G401 (cell line): ENCODE measurements around the gene OARD1. TPM values are rescaled to one million over a fixed set of nuclear protein-coding genes. Genes with fewer than 3 reads are reported as not detected.
A peak's percentile ranks its signal among the peaks of the same experiment; 100 is the strongest.

ENCODE experiments used
- DNase-seq: peaks from one replicate; pipeline ENCODE4 v3.0.0-alpha.2; 2015; ENCODE audit warnings: low spot score
- in situ Hi-C: cut with HindIII; loops from 2 replicates; pipeline ENCODE4 v1.10.0; 2016; ENCODE audit warnings: low sequenced_read_pairs, mixed read lengths
- total RNA-seq: library from RNA; depleted of rRNA; stranded (reverse); fragments of >200 nt; shearing (Covaris generic); gene quantifications from 2 replicates; pipeline ENCODE4 v1.2.3, GENCODE V29; 2014

OARD1 gene
- total RNA-seq, 1 experiment from 2014 or later: 14.8 TPM

- DNase-seq: no peak
- in situ Hi-C loops: no loop called here
These were observed 3.8 kb upstream of the OARD1 start for GRCh38 chr6:41075651-41076626.

GRCh38 chr6:41074692-41075436, 2.7 kb upstream of the OARD1 start:
- DNase-seq: peak; percentile 37
- in situ Hi-C loops: no loop called here

GRCh38 chr6:41073968-41074691, 2.0 kb upstream of the OARD1 start:
- DNase-seq: peak; percentile 53
- in situ Hi-C loops: no loop called here

DNA sequence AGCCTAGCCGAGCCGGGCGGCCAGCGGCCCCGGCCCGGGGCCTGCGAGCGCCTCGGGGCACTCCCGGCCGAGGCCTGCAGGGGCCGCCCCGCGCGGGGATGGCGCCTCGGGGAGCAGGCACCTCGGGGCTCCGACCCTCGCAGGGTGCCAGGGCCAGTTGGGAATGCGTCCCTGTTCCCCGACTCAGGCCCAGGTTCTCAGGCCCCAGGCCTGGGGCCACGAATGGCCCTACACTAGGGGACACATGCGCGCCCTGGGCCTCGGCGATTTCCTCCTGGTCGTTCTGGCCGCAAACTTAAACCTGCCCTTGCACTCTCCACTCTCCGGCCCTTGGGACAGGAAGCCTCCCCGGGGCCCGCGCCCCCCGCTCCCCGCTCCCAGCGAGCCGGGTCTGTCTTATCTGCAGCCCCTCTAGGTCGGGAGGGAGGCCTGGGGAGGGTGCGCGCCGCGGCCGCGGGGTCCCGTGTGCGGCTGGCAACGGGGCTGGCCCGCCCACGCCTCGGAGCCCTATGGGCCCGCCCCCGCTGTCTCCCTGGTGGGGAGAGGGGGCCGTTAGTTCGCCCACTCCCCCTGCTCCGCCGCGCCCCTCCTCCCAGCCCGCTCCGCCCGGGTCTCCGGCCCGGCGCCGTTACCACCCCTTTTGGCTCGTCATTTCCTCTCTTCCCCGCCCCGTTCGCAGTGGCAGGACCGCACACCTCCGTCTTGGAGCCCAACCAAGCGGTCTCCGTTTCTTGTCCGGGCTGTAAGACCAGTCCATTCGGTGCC, 1.2 kb upstream of the OARD1 start:
- in situ Hi-C loops: no loop called here
- peak; percentile 89 for DNase-seq

GRCh38 chr6:41072836-41073202, 663 bp upstream of the OARD1 start, which contains the start of gene NFYA:
NFYA (plus strand) TSS chr6:41072974; CDS start chr6:41079090, 6,116 bp downstream.
- no peak for DNase-seq
- in situ Hi-C loops: no loop called here

DNA sequence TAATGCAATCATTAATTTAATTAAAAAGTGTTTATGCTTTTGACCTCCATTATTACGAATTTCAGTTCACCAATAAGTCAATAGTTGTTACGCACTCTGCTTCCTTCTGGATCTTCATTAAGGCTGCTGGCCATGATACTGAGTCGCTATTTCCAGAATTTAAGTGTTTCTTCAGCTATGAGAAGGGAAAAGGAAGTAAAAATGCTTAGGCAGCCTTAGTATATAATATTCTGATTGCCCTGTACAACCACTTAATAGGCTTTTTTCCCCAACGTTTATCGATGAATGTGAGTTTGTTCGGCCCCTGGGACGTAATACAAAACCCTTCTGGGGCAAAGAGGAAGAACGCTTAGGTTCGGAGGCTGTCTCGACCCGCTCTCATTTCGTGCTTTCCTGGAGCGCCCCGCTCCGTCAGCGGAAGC, 644 bp downstream of the OARD1 start:
- in situ Hi-C loops: no loop called here
- DNase-seq: no peak

DNA sequence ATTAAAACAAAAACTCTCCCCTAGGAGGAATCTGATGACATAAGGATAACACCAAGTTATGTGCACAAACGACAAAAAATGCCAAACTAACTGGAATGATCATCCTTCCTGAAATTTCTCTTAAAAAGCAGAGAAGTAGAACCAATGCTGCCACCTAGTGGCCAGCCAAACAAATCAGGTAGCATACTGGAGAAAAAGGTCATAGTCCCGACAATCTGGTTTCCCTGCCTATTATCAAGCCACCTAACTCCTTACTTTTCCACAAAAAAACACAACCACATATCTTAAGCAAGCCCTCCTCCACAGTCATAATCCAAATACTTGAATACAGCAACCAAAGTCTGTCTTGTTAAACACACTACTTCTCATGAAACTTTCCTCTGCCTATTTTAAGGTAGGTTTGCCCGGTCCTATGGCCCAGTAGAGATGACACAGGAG, 5.3 kb downstream of the OARD1 start:
- in situ Hi-C loops: no loop called here
- peak; percentile 89 for DNase-seq

- no peak for DNase-seq
- in situ Hi-C loops: no loop called here
These were observed 6.6 kb downstream of the OARD1 start for GRCh38 chr6:41065550-41066026.

DNA sequence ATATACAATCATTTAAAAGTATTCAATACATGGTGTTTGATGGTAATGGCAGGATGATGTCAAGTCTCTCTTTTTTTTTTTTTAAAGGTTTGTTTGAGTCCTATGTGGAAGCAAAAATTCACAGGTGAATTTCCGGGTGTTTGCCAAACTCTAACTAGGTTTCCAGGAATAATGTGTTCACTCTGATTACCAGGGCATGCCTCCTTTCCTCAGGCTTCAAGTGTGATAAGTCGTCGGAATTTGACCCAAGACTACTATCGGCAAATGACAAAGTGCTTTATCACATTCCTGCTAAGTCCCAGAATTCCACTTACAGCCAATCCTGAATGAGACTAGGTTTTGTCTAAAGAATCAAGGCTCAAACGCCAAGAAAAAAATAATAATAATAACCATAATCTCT, 7.3 kb downstream of the OARD1 start:
- no peak for DNase-seq
- in situ Hi-C loops: no loop called here

DNA sequence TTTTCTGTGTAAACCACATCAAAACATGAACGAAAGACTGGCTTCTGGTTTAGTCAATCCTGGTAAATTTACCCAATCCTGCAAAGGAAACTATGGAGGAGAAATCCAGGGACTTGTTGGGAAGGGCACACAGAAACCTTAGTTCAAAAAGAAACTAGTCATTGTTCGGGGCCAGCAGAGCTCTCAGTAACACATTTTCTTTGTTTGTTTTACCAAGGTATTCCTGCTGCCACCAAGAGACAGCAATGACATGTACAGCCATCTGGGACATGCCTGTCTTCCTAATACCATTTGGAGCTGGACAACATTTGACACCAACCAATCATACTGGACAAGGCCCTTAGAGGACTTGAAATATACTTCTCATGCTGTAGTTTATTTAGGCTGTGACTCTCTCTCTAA, 8.3 kb downstream of the OARD1 start:
- no peak for DNase-seq
- in situ Hi-C loops: no loop called here

DNA sequence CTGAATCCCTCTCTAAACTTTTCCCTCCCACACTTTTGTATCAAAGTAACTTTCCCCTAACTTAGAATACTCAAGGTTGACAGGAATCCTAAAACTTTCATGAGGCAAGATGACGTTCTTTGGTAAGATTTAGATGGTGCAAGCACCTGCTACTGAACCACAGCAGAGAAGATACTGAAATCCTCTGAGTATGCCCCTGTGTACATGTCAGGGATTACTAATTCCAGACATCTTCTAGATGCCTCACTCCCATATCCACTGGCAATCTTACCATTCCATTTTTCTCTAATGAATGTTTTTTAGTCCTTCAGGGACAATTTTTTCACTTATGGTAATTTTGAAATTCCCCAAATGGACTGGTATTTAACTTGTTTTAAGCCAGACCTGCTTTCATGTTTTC, 10.1 kb downstream of the OARD1 start:
- DNase-seq: no peak
- in situ Hi-C loops: no loop called here

- in situ Hi-C loops: no loop called here
- no peak for DNase-seq
These were observed 10.9 kb downstream of the OARD1 start for GRCh38 chr6:41061196-41061726.

DNA sequence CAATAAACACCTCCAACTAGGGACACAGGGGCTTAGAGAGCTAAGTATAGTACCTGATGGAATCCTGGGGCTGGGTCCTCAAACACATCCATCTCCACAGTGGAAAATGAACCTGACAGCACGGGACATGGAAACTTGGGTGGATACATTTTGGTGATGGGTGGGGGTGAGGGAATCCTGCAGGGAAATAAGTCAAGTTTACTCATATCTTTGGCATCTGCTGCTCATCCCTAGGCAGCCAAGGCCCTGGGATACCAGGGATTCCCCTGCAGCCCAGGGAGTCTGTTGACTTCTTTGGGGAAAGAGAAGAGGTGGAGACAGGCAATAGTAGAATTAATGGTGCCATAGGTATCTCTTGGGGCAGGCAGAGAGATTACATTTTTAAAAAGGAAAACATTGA, 12.6 kb downstream of the OARD1 start:
- in situ Hi-C loops: no loop called here
- DNase-seq: no peak

DNA sequence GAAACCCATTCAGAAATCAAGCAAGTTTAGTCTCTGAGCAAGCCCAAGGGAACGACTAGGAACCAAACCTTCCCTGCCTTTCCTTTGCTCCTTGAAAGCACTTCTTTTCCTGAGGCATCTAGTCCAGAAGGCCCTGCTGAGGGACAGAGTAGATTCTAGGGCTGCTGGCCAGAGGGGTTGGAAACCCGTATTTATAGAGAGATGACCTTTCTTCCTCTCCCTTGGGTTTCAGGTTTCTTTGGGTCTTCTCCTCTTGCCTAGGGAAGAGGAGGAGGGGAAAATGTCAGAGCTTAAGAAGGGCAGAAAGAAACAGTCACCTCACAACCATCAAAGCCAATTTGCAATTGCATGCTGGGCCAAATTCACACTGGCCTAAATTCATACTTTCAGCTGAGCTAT, 13.4 kb downstream of the OARD1 start:
- no peak for DNase-seq
- in situ Hi-C loops: no loop called here

DNA sequence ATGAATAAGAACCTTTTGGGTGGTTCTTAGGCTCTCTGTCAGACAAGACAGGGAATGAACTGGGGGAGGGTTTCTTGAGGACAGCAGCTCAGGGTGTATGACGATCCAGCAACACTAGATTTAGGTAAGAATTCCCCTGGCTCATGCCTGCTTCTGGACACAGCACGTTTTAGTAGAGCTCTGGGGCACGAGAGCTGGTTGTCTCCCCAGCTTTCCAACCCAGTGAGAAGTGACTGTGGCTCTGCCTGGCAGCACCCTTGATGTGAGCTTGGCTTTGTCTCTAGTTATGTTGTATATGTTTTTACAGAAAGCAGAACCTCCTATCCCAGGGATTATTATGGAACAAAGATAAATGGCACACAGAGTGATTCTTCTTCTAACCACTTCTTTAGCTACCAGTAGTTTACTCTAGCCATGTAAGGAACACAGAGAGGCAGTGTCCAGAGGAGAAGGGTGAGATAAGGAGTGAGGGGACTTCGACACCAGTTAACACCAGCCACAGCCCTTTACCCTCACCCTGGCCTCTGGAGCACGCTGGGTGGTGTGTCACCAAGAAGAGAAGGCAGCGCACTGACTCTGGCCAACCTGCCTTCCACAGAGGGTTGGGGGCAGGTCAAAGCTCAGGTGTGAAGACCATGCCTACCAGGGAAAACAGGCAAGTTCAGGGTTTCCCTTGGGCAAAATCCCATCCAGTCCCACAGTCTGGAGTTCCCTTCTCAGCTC, 15.2 kb downstream of the OARD1 start:
- in situ Hi-C loops: no loop called here
- no peak for DNase-seq

GRCh38 chr6:41055149-41055548, 17.0 kb downstream of the OARD1 start:
- no peak for DNase-seq
- in situ Hi-C loops: no loop called here

- DNase-seq: no peak
- in situ Hi-C loops: no loop called here
These were observed 17.6 kb downstream of the OARD1 start for GRCh38 chr6:41054511-41054910.

GRCh38 chr6:41053041-41053440, 19.1 kb downstream of the OARD1 start, which contains the start of gene APOBEC2:
APOBEC2 (plus strand) TSS chr6:41053202; CDS start chr6:41053348, 146 bp downstream.
- DNase-seq: no peak
- in situ Hi-C loops: no loop called here
